H1 (cell line): ENCODE results near the gene TMEM238.

Source experiments
- CTCF ChIP-seq, 3 experiments: IDR thresholded peaks; 1 replicate in 2 of 3; 2 replicates in 1 of 3; pipeline versions ENCODE4 v1.5.1 to v1.6.1; 2011; ENCODE audit warnings: low read length in 3 of 3, mild to moderate bottlenecking in 3 of 3, inconsistent platforms in 2 of 3, low read depth in 1 of 3, moderate library complexity in 1 of 3; ENCODE audit not compliant: insufficient read depth in 1 of 3; ENCODE audit errors: control extremely low read depth in 1 of 3
- EZH2 ChIP-seq: fragments of 200-600 bp; sonication (generic); IDR thresholded peaks from 2 replicates; pipeline ENCODE4 v1.7.1; 2012; ENCODE audit warnings: low read depth, mild to moderate bottlenecking, moderate library complexity, low read length, inconsistent platforms; ENCODE audit not compliant: severe bottlenecking
- JUND ChIP-seq: IDR thresholded peaks from 2 replicates; pipeline ENCODE4 v1.6.1; 2011; ENCODE audit warnings: mild to moderate bottlenecking, improper control_type of control experiment, low read length
- KDM5A ChIP-seq: fragments of 200-600 bp; IDR thresholded peaks from 2 replicates; pipeline ENCODE4 v1.7.1; 2012; ENCODE audit warnings: mild to moderate bottlenecking, low read length, inconsistent platforms, mixed read lengths
- POLR2A ChIP-seq, 2 experiments: IDR thresholded peaks; 1 replicate in 1 of 2; 2 replicates in 1 of 2; pipeline ENCODE4 v1.6.1; 2011; ENCODE audit warnings: low read depth in 2 of 2, low read length in 2 of 2, mild to moderate bottlenecking in 2 of 2; ENCODE audit errors: control extremely low read depth in 1 of 2
- POLR2AphosphoS5 ChIP-seq: IDR thresholded peaks from 2 replicates; pipeline ENCODE4 v1.6.1; 2011; ENCODE audit warnings: low read depth, low read length
- RFX5 ChIP-seq: IDR thresholded peaks from 2 replicates; pipeline ENCODE4 v1.6.1; 2011; ENCODE audit warnings: low read depth, low read length, improper control_type of control experiment, borderline replicate concordance
- TBP ChIP-seq: IDR thresholded peaks from 2 replicates; pipeline ENCODE4 v1.6.1; 2011; ENCODE audit warnings: low read depth, low read length, improper control_type of control experiment

- no peak for TF ChIP-seq TBP
- no peak for TF ChIP-seq JUND
- TF ChIP-seq EZH2: no peak
- TF ChIP-seq KDM5A: no peak
- TF ChIP-seq POLR2AphosphoS5: no peak
- TF ChIP-seq CTCF (IDR thresholded peaks at IDR 0.05; ENCODE audit: control extremely low read depth in 1 of 3, insufficient read depth in 1 of 3, low read depth in 1 of 3, low read length in 3 of 3): no peak
- no peak for TF ChIP-seq RFX5
- no peak for TF ChIP-seq POLR2A (IDR thresholded peaks at IDR 0.05; ENCODE audit: control extremely low read depth in 1 of 2, low read depth in 2 of 2, low read length in 2 of 2)
Observed at GRCh38 chr19:55402509-55402908, 18.4 kb upstream of the TMEM238 start.
